Upper lobe of left lung (tissue), 4 donors: Measurements from ENCODE around the gene MLLT3.

Source experiments
- CTCF ChIP-seq, 6 experiments: fragments of 450-650 bp in 4 of 6; fragments of 200-600 bp in 2 of 6; sonication (generic) in 2 of 6; IDR thresholded peaks; one replicate each; pipeline ENCODE4 v1.5.1; 2016 to 2019; ENCODE audit warnings: antibody characterized with exemption in 6 of 6
- EP300 ChIP-seq, 4 donors: sonication (generic); formaldehyde crosslinking; IDR thresholded peaks; one replicate each; pipeline ENCODE4 v1.5.1; 2017; ENCODE audit warnings: antibody characterized with exemption in 4 of 4, control low read depth in 2 of 4
- POLR2A ChIP-seq, 4 donors: fragments of 450-650 bp; IDR thresholded peaks; one replicate each; pipeline ENCODE4 v1.5.1; 2016 to 2017; ENCODE audit warnings: antibody characterized with exemption in 4 of 4, mild to moderate bottlenecking in 2 of 4
- POLR2AphosphoS5 ChIP-seq, 2 donors: sonication (generic); formaldehyde crosslinking; IDR thresholded peaks; one replicate each; pipeline ENCODE4 v1.5.1; 2017; ENCODE audit warnings: antibody characterized with exemption in 2 of 2

DNA sequence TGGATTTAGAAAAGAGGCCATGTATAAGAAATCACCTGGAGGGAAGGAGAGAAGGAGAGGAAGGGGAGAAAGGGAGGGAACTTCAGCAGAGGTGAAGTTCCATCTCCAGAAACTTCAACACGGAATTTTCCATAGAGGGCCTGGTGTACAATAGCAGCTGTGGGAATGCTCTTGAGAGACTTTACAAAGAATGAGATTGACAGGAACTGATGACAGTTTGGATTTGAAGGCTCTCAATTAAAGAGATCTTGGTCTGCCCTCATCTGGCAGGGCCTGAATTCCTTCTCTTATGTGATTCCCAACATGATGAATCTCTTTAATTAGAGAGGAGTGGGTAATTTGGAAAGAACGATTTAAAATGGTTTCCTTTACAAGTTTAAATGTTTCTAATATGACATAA is 143.5 kb downstream of the MLLT3 start:
- no peak for TF ChIP-seq POLR2A (IDR thresholded peaks at IDR 0.05)
- no peak for TF ChIP-seq CTCF (IDR thresholded peaks at IDR 0.05)
- no peak for TF ChIP-seq POLR2AphosphoS5 (IDR thresholded peaks at IDR 0.05)
- no peak for TF ChIP-seq EP300 (IDR thresholded peaks at IDR 0.05)
